Kidney epithelial cell (primary cell): ENCODE data around the gene NDUFB10. TPM values are rescaled to one million over a fixed set of nuclear protein-coding genes. Genes with fewer than 3 reads are reported as not detected.

Experiments used
- DNase-seq: peaks from one replicate; pipeline ENCODE4 v3.0.0-alpha.2; 2010; ENCODE audit warnings: low read depth
- H3K27me3 ChIP-seq: 2 replicates; pipeline ENCODE4 v1.6.0; 2011; ENCODE audit warnings: low read length; ENCODE audit not compliant: control insufficient read depth, insufficient read depth
- H3K36me3 ChIP-seq: 2 replicates; pipeline ENCODE4 v1.5.1; 2011; ENCODE audit warnings: low read length; ENCODE audit not compliant: control insufficient read depth, insufficient read depth
- H3K4me3 ChIP-seq: 2 replicates; pipeline ENCODE4 v1.5.1; 2011; ENCODE audit warnings: low read depth, mild to moderate bottlenecking, control low read depth, low read length
- CTCF ChIP-seq: IDR thresholded peaks from 2 replicates; pipeline ENCODE4 v1.5.1; 2011; ENCODE audit warnings: mild to moderate bottlenecking, moderate library complexity, low read length, control low read depth, inconsistent platforms; ENCODE audit not compliant: insufficient read depth, poor library complexity, severe bottlenecking
- total RNA-seq: library from RNA; depleted of rRNA; stranded (reverse); fragments of >200 nt; gene quantifications from 2 replicates; pipeline ENCODE4 v1.2.3, GENCODE V29; 2015

The NDUFB10 gene
- total RNA-seq, 1 donor from 2014 or later, result 280 TPM

- H3K27me3 ChIP-seq, result no peaks in the 10 kb centered on the region
- no peak overlapping the region for H3K4me3 ChIP-seq
- peaks cover 2% of the 10 kb centered on the region for H3K36me3 ChIP-seq
- no peak for DNase-seq
- TF ChIP-seq CTCF, result no peak
These were observed 18.8 kb upstream of the NDUFB10 start for GRCh38 chr16:1940273-1941161.

GRCh38 chr16:1941162-1942046 lies 17.9 kb upstream of the NDUFB10 start:
- TF ChIP-seq CTCF, result peak; percentile 32
- H3K27me3 ChIP-seq, result no peaks in the 10 kb centered on the region
- no peak for DNase-seq
- H3K4me3 ChIP-seq, result no peak overlapping the region
- H3K36me3 ChIP-seq, result peaks cover 2% of the 10 kb centered on the region

- Histone ChIP-seq H3K27me3 (peaks cover 2% of the 10 kb centered on the region), H3K4me3 (peak overlapping the region; percentile 76), H3K36me3 (peaks cover 2% of the 10 kb centered on the region)
- no peak for DNase-seq
- TF ChIP-seq CTCF, result no peak
These were observed 17.1 kb upstream of the NDUFB10 start for GRCh38 chr16:1942047-1942809.

- H3K27me3 ChIP-seq, result peaks cover 2% of the 10 kb centered on the region
- H3K4me3 ChIP-seq, result peak within 1 kb of the TSS; percentile 76
- peak; percentile 88 for DNase-seq
- H3K36me3 ChIP-seq, result peaks cover 2% of the 10 kb centered on the region
- TF ChIP-seq CTCF, result no peak
These were observed 16.3 kb upstream of the NDUFB10 start, which contains the start of gene MSRB1 for GRCh38 chr16:1942810-1943726. TSS of gene MSRB1 (minus strand) at chr16:1943199. CDS start at chr16:1943156, 43 bp downstream.
